Activated T-cell treated with anti-CD3 and anti-CD28 coated beads, Interleukin-2, amount 50 U/mL, for 72 hours (primary cell): ENCODE results near the gene PTGIR. TPM values are rescaled to one million over a fixed set of nuclear protein-coding genes. Genes with fewer than 3 reads are reported as not detected.

Source experiments
- ATAC-seq, 2 donors: fragments of 150-1000 bp; cut with Tn5 transposase; replicated peaks in 1 of 2; 2 replicates each; pipeline ENCODE4 v1.10.0; 2021; ENCODE audit warnings: moderate library complexity in 2 of 2, mild to moderate bottlenecking in 1 of 2
- DNase-seq, 2 donors: peaks; one replicate each; pipeline ENCODE4 v3.0.0; 2021 to 2022; ENCODE audit warnings: mixed read lengths in 1 of 2
- H3K27ac Mint-ChIP-seq: one replicate; pipeline ENCODE4 v1.8.0; 2022; ENCODE audit warnings: mild to moderate bottlenecking, moderate library complexity, mixed read lengths
- H3K27me3 Mint-ChIP-seq: one replicate; pipeline ENCODE4 v1.8.0; 2022; ENCODE audit warnings: low read depth, mixed read lengths
- H3K36me3 Mint-ChIP-seq, 2 donors: one replicate each; pipeline ENCODE4 v1.8.0; 2022; ENCODE audit warnings: mixed read lengths in 2 of 2, mild to moderate bottlenecking in 1 of 2; ENCODE audit not compliant: insufficient read depth in 2 of 2
- H3K4me1 Mint-ChIP-seq: one replicate; pipeline ENCODE4 v1.8.0; 2022; ENCODE audit warnings: low read depth, mixed read lengths
- H3K4me3 Mint-ChIP-seq, 2 donors: one replicate each; pipeline ENCODE4 v1.8.0; 2022; ENCODE audit warnings: mild to moderate bottlenecking in 2 of 2, mixed read lengths in 2 of 2, moderate library complexity in 2 of 2
- H3K9me3 Mint-ChIP-seq, 2 donors: one replicate each; pipeline ENCODE4 v1.8.0; 2022; ENCODE audit warnings: mixed read lengths in 2 of 2
- total RNA-seq, 2 donors: library from RNA; stranded (reverse); gene quantifications; one replicate each; pipeline ENCODE4 v1.2.3, GENCODE V29; 2022

Gene PTGIR
- total RNA-seq, 2 donors from 2014 or later, result 32.4 to 47.1 TPM

DNA sequence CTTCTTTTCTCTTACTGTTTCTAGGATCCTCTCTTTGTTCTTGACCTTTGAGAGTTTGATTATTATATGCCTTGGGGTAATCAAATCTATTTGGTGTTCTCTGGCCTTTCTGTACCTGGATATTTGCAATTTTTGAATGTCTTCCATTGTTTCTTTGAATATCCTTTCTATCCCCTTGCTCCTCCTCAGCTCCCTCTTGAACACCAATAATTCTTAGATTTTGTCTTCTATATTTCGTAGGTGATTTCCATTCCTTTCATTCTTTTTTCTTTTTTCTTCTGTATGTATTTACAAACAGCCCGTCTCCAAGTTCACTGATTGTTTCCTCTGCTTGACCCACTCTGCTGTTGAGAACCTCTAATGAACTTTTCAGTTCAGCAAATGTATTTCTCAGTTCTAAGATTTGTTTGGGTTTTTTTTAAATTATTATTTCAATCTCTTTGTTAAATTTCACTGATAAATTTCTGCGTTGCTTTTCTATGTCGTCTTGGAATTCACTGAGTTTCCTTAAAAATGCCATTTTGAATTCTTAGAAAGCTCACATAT, 26.4 kb downstream of the PTGIR start:
- DNase-seq (no peak), ATAC-seq (no peak)
- H3K4me1 Mint-ChIP-seq, result peaks cover 32% of the 10 kb centered on the region
- no peak overlapping the region for H3K27ac Mint-ChIP-seq
- no peaks in the 10 kb centered on the region for H3K27me3 Mint-ChIP-seq
- H3K36me3 Mint-ChIP-seq, result peaks cover 16 to 17% of the 10 kb centered on the region in 2 donors
- H3K4me3 Mint-ChIP-seq, result no peak overlapping the region
- peaks cover 0 to 3% of the 10 kb centered on the region in 2 donors for H3K9me3 Mint-ChIP-seq

DNA sequence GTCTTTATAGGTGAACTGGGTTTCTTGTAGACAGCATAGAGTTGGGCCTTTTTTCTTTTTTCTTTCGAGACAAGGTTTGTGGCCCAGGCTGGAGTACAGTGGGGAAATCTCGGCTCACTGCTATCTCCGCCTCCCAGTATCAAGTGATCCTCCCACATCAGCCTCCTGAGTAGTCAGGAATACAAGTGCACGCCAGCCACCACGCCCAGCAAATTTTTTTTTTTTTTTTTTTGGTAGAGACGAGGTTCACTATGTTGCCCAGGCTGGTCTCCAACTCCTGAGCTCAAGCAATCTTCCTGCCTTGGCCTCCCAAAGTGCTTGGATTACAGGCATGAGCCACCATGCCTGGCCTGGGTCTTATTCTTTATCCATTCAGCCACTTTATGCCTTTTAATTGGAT, 28.9 kb downstream of the PTGIR start:
- Mint-ChIP-seq H3K27me3 (no peaks in the 10 kb centered on the region), H3K4me1 (peaks cover 17% of the 10 kb centered on the region), H3K9me3 (peaks cover 0 to 3% of the 10 kb centered on the region in 2 donors), H3K36me3 (peaks cover 9 to 11% of the 10 kb centered on the region in 2 donors), H3K4me3 (no peak overlapping the region), H3K27ac (no peak overlapping the region)
- DNase-seq (no peak), ATAC-seq (no peak)

DNA sequence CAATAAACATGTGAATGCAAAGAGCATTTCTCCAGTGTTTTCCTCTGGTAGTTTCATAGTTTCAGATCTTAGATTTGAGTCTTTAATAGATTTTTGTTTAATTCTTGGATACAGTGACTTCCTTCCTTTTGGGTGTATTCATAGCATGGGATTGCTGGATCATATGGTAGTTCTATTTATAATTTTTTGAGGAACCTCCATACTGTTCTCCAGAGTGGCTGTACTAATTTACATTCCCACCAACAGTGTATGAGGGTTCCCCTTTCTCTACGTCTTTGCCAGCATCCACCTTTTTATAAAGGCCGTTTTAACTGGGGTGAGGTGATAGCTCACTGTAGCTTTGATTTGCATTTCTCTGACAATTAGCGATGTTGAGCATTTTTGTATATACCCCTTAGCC, 33.0 kb downstream of the PTGIR start:
- no peak for DNase-seq
- H3K4me3 Mint-ChIP-seq, result no peak overlapping the region
- H3K27ac Mint-ChIP-seq, result no peak overlapping the region
- H3K36me3 Mint-ChIP-seq, result no peaks in the 10 kb centered on the region
- no peaks in the 10 kb centered on the region for H3K27me3 Mint-ChIP-seq
- H3K9me3 Mint-ChIP-seq, result no peaks in the 10 kb centered on the region
- ATAC-seq, result no peak
- H3K4me1 Mint-ChIP-seq, result no peaks in the 10 kb centered on the region

DNA sequence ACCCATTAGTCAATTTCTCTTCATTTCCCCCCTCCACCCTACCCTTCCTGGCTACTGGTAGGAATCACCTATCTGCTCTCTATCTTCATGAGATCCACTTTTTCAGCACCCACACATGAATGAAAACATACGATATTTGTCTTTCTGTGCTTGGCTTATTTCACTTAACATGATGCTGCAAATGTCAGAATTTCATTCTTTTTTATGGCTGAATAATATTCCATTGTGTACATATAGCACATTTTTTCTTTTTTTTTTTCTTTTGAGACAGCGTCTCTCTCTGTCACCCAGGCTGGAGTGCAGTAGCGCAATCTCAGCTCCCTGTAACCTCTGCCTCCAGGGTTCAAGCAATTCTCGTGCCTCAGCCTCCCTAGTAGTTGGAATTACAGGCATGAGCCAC, 33.6 kb downstream of the PTGIR start:
- Mint-ChIP-seq H3K4me1 (no peaks in the 10 kb centered on the region), H3K9me3 (no peaks in the 10 kb centered on the region), H3K27ac (no peak overlapping the region), H3K27me3 (no peaks in the 10 kb centered on the region), H3K4me3 (no peak overlapping the region), H3K36me3 (no peaks in the 10 kb centered on the region)
- no peak for ATAC-seq
- no peak for DNase-seq

DNA sequence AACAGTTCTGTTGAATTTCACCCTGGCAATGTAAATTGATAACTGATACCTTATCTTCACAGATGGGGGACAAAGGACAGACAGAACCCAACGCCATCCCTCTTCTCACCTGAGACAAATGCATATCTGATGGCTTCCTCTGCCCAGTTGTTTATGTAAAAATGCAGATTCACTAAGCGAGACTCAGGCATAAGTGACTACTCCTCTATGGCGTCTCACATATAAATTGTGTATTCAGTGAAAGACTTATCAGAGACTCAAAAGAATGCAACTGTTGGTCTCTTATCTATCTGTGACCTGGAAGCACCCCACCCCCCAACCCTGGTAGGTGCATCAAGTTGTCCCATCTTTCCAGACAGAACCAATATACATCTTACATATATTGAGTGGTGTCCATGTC, 37.0 kb downstream of the PTGIR start:
- ATAC-seq (no peak), DNase-seq (no peak)
- no peaks in the 10 kb centered on the region for H3K9me3 Mint-ChIP-seq
- no peaks in the 10 kb centered on the region for H3K27me3 Mint-ChIP-seq
- no peak overlapping the region for H3K27ac Mint-ChIP-seq
- peaks cover 6% of the 10 kb centered on the region for H3K4me1 Mint-ChIP-seq
- no peaks in the 10 kb centered on the region for H3K36me3 Mint-ChIP-seq
- no peak overlapping the region for H3K4me3 Mint-ChIP-seq

DNA sequence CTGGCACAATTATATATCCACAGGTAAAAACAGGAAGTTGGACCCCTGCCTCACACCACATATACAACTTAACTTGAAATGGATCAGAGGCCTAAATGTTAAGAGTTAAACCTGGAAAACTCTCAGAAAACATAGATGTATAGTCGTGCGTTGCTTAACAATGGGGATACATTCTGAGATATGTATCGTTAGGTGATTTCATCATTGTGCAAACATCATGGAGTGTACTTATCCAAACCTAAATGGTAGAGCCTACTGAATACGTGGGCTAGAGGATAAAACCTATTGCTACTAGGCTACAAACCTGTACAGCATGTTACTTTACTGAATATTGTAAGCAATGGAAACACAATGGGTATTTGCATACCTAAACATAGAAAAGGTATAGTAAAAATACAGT, 38.6 kb downstream of the PTGIR start:
- H3K9me3 Mint-ChIP-seq, result no peaks in the 10 kb centered on the region
- H3K27me3 Mint-ChIP-seq, result no peaks in the 10 kb centered on the region
- peaks cover 6% of the 10 kb centered on the region for H3K4me1 Mint-ChIP-seq
- DNase-seq, result no peak
- H3K4me3 Mint-ChIP-seq, result no peak overlapping the region
- no peak for ATAC-seq
- H3K36me3 Mint-ChIP-seq, result no peaks in the 10 kb centered on the region
- no peak overlapping the region for H3K27ac Mint-ChIP-seq

DNA sequence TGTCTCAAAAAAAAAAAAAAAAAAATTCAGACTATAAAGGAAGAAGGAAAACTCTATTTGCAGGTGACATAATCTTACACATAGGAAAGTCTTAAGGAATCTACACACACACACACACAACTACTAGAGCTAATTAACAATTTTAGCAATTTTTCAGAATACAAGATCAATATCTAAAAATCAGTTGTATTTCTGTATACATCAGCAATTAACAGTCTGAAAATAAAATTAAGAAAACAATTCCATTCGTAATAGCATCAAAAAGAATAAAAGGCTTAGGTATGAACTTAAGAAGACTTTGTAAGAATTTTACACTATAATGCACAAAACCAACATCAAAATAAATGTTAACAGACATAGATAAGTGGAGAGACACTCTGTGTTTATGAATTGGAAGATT, 39.4 kb downstream of the PTGIR start:
- Mint-ChIP-seq H3K4me1 (peaks cover 6% of the 10 kb centered on the region), H3K36me3 (no peaks in the 10 kb centered on the region), H3K27ac (no peak overlapping the region), H3K9me3 (no peaks in the 10 kb centered on the region), H3K4me3 (no peak overlapping the region), H3K27me3 (no peaks in the 10 kb centered on the region)
- ATAC-seq (no peak), DNase-seq (no peak)

DNA sequence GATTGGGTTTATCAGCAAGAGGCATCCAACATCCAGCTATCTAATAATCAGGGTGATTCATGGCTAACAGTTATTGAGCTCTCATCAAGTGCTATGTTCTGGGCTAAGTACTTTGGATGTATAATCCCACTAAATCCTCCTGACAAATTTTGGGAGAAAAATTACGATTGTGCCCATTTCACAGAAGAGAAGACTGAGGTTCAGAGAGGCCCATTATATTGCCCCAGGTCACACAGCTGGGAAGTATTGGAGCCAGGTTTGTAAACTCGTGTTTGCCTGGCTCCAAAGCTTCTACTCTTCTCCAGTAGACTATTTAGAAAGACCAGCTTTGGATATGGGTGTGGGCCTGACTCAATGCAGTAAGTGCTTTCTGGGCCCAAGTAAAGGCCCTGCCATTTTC, 44.6 kb downstream of the PTGIR start:
- no peak for ATAC-seq
- Mint-ChIP-seq H3K4me3 (no peak overlapping the region), H3K9me3 (no peaks in the 10 kb centered on the region), H3K27ac (no peak overlapping the region), H3K36me3 (no peaks in the 10 kb centered on the region), H3K4me1 (peaks cover 15% of the 10 kb centered on the region), H3K27me3 (no peaks in the 10 kb centered on the region)
- DNase-seq, result no peak

DNA sequence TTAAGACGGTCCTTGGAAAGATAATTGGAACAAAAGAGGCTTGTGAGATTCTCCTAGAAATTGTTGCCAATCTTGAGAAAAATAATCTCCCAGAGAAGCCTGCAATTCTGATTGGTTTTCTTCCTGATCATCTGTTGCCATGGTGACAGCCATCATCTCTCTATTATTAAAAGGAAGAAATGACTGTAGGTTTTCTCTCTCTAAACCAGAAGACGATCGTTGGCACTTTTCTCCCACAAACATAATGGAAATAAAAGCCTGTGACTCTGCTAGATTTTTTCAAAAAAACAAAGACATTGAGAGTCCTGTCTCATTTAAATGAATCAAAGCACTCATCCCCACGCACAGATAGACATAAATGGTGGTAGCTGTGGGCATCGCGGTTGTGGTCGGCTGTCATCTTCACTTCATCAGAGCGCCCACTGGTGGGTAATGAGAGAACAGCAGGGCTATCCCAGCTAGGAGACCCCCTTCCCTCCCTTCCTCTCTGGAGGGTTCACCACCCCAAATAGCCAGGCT, 45.5 kb downstream of the PTGIR start:
- DNase-seq (peak in 1 of 2 donors; percentile 57), ATAC-seq (peak in 1 of 2 donors; percentile 36)
- Mint-ChIP-seq H3K27ac (peak overlapping the region; percentile 56), H3K27me3 (no peaks in the 10 kb centered on the region), H3K4me1 (peaks cover 19% of the 10 kb centered on the region), H3K4me3 (peak overlapping the region in 1 of 2 donors; percentile 41), H3K36me3 (no peaks in the 10 kb centered on the region), H3K9me3 (no peaks in the 10 kb centered on the region)

DNA sequence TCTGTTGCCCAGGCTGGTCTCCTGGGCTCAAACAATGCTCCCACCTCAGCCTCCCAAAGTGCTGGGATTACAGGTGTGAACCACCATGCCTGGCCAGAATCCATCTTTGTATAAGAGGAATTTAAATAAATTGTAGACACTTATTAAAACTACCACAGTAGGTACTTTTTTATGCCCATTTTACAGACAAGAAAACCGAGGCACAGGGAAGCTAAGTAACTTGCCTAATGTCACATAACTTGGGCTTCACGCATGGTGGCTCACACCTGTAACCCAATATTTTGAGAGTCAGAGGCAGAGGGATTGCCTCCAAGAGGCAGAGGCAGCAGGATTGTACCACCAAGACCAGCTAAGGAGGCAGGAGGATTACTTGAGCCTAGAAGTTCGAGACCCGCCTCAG, 46.4 kb downstream of the PTGIR start:
- H3K27me3 Mint-ChIP-seq, result no peaks in the 10 kb centered on the region
- no peaks in the 10 kb centered on the region for H3K36me3 Mint-ChIP-seq
- ATAC-seq, result no peak
- H3K27ac Mint-ChIP-seq, result no peak overlapping the region
- H3K4me1 Mint-ChIP-seq, result peaks cover 19% of the 10 kb centered on the region
- no peaks in the 10 kb centered on the region for H3K9me3 Mint-ChIP-seq
- H3K4me3 Mint-ChIP-seq, result no peak overlapping the region
- no peak for DNase-seq

DNA sequence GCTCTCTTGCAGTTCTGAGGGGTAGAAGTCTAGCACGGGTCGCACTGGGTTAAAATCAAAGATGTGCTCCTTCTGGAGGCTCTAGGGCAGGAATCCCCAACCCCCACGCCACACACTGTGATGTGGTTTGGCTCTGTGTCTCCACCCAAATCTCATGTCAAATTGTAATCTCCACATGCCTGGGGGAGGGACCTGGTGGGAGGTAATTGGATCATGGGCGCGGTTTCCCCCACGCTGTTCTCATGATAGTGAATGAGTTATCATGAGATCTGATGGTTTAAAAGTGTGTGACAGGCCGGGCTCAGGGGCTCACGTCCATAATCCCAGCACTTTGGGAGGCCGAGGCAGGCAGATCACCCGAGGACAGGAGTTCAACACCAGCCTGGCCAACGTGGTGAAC, 50.4 kb downstream of the PTGIR start:
- no peaks in the 10 kb centered on the region for H3K36me3 Mint-ChIP-seq
- no peaks in the 10 kb centered on the region for H3K27me3 Mint-ChIP-seq
- H3K4me3 Mint-ChIP-seq, result peak overlapping the region in 1 of 2 donors; percentile 44
- H3K9me3 Mint-ChIP-seq, result no peaks in the 10 kb centered on the region
- H3K27ac Mint-ChIP-seq, result no peak overlapping the region
- peaks cover 19% of the 10 kb centered on the region for H3K4me1 Mint-ChIP-seq
- peak; percentile 12 to 31 for DNase-seq
- ATAC-seq, result peak; percentile 32 to 53

DNA sequence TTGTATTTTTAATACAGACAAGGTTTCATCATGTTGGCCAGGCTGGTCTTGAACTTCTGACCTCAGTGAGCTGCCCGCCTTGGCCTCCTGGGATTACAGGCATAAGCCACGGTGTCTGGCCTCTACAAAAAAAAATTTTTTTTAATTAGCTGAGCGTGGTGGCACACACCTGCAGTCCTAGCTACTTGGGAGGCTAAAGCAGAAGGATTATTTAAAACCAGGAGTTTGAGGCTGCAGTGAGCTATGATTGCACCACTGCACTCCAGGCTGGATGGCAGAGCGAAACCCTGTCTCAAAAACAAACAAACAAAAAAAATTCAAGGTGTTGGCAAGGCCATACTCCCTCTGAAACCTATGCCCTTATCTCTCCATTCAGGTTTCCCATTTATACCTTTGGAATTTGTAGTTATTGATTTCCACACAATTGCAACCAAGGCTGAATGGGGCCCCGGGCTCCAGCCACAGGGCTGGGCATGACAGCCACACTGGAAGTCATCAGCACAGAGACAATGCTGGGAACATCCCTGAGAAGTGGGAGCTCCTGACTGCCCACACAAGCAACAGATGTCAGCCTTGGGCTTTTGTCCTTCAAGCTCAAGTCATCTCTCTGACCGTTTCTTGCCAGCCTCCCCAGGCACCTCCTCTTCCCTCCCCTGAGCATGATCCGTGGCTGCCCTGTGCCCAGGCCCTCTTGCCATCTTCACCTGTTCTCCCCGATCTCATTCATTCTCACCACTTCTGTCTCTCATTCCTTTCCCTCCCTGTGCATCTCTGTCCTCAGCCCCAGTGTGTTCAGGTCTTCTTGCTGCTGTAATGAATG, 51.0 kb downstream of the PTGIR start:
- Mint-ChIP-seq H3K4me1 (peaks cover 19% of the 10 kb centered on the region), H3K27me3 (no peaks in the 10 kb centered on the region), H3K27ac (no peak overlapping the region), H3K36me3 (no peaks in the 10 kb centered on the region), H3K4me3 (peak overlapping the region in 1 of 2 donors; percentile 44), H3K9me3 (no peaks in the 10 kb centered on the region)
- ATAC-seq, result no peak
- DNase-seq, result no peak

DNA sequence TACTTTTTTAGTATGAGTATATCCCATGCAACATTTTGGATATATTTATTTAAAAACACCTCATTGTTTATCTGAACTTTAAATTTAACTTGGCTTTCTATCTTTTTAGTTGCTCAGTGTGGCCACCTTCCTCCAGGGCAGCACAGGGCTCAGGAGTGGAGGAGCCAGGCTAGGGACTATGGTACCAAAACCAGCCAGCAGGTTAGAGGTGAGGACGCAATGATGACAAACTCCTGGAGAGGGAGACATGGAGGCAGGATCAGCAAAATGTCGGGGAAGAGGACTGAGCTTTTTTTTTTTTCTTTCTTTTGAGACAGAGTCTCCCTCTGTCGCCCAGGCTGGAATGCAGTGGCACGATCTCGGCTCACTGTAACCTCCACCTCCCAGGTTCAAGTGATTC, 53.4 kb downstream of the PTGIR start:
- H3K4me3 Mint-ChIP-seq, result no peak overlapping the region
- H3K27ac Mint-ChIP-seq, result no peak overlapping the region
- ATAC-seq, result no peak
- peak in 1 of 2 donors; percentile 13 for DNase-seq
- H3K27me3 Mint-ChIP-seq, result no peaks in the 10 kb centered on the region
- H3K36me3 Mint-ChIP-seq, result no peaks in the 10 kb centered on the region
- no peaks in the 10 kb centered on the region for H3K9me3 Mint-ChIP-seq
- peaks cover 19% of the 10 kb centered on the region for H3K4me1 Mint-ChIP-seq
